Measurements from ENCODE around the gene UTF1. TPM values are rescaled to one million over a fixed set of nuclear protein-coding genes. Genes with fewer than 3 reads are reported as not detected.

The UTF1 gene
- total and polyA plus RNA-seq, 7 experiments from 2014 or later = 0.56 TPM; not detected in 6

DNA sequence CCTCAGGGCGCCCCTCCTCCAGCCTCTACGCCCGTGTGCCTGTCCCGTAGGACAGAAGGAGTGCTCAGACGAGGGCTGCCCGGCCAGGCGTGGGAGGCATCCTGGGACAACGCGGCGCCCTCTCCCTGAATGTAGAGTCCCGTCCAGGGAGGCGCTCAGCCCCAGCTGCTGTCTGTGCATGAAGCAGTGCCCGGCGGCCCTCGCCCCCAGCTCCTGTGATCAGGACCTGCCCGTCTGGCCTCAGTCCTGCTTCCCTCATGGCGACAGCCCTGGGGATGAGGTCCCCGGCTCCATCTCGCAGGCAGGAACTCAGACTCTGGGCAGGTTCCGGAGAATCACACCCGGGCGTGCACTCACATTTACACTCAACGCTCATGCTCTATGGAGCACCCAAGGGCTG, 24.9 kb upstream of the UTF1 start:
- ChIA-PET CTCF (interaction anchor here (0.6 kb wide), 1 partner anchor 185 kb away, joined by 8 read pairs; no protein-coding TSS in a partner anchor), POLR2A (no interaction called here)
- peak in 1 of 9 donors; percentile 6 for DNase-seq
- Histone ChIP-seq H3K36me3 (ENCODE audit: control insufficient read depth in 2 of 3, insufficient read depth in 3 of 3, low read length in 3 of 3) (no peaks in the 10 kb centered on the region), H3K4me1 (ENCODE audit: control insufficient read depth in 2 of 2, insufficient read depth in 2 of 2, low read length in 2 of 2) (no peaks in the 10 kb centered on the region), H3K27ac (ENCODE audit: low read depth, low read length) (no peak overlapping the region), H3K9me3 (ENCODE audit: control insufficient read depth in 2 of 3, low read length in 3 of 3) (no peaks in the 10 kb centered on the region), H3K27me3 (ENCODE audit: control insufficient read depth in 2 of 2, insufficient read depth in 2 of 2, low read length in 2 of 2) (no peaks in the 10 kb centered on the region), H3K4me3 (ENCODE audit: low read length) (no peak overlapping the region)
- intact Hi-C loops (cut with micrococcal nuclease) = no loop called here
- Mint-ChIP-seq H3K9me3 (peaks cover 0 to 2% (median 0%) of the 10 kb centered on the region in 11 donors), H3K4me1 (no peaks in the 10 kb centered on the region), H3K27me3 (no peaks in the 10 kb centered on the region), H3K4me3 (no peak overlapping the region), H3K36me3 (no peaks in the 10 kb centered on the region), H3K27ac (no peak overlapping the region)
- no peak for ATAC-seq

DNA sequence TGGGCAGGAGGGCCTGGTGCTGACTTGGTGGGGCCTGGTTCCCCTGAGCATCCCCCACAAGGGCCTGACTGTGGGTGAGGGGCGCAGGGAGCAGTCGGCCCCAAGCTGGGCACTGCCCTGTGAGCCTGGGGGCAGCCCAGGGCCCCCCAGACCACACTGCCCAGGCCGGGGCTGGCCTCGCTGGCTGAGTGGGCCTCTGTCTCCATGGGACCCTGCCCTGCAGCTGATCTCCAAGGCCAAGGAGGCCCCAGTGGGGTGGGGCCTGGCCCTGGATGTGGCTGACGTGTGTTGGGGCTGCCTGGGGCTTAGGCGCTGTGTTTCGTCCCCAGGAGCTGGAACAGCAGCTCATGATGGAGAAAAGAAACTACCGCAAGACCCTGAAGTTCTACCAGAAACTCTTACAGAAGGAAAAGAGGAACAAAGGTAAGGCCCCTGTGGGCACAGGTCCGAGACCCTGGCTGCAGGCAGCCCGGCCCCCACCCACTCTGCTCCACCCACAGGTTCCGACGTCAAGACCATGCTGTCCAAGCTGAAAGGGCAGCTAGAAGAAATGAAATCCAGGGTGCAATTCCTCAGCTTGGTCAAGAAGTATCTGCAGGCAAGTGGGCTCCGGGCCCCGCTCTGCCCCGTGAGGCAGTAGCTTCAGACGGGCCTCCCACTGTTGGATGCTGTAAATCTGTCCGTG, 23.5 kb upstream of the UTF1 start:
- Mint-ChIP-seq H3K27me3 (peaks cover 0 to under 1% (median 0%) of the 10 kb centered on the region in 5 donors), H3K27ac (no peak overlapping the region)

DNA sequence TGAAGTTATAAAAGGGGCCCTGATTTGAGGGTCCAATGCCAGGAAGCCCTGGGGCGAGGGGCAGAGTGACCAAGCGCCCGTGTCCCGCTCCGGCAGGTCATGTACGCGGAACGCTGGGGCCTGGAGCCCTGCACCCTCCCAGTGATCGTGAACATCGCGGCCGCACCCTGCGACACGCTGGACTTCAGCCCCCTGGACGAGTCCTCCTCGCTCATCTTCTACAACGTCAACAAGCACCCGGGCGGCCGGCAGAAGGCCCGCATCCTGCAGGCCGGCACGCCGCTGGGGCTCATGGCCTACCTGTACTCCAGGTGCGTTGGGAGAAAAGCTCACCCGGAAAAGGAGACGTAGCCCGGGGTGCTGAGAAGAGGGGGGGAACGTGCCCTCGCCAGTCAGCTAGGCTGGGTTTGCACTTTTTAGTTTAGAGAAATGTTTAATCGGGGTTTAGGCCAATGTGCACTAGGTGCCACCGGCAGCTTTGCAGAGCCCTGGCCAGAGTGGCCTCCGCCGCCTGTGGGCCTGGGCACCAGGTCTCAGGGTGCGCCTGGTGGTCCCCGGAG, 22.9 kb upstream of the UTF1 start:
- Mint-ChIP-seq H3K4me1 (peaks cover 0 to 4% (median 0%) of the 10 kb centered on the region in 7 donors), H3K4me3 (no peak overlapping the region), H3K27ac (no peak overlapping the region), H3K36me3 (no peaks in the 10 kb centered on the region), H3K27me3 (peaks cover 0 to 7% (median 0%) of the 10 kb centered on the region in 5 donors), H3K9me3 (no peaks in the 10 kb centered on the region)
- H3K27me3 ChIP-seq (ENCODE audit: control insufficient read depth in 2 of 2, insufficient read depth in 2 of 2, low read length in 2 of 2) = no peaks in the 10 kb centered on the region
- H3K9me3 ChIP-seq (ENCODE audit: control insufficient read depth in 2 of 3, low read length in 3 of 3) = no peaks in the 10 kb centered on the region
- H3K36me3 ChIP-seq (ENCODE audit: control insufficient read depth in 2 of 3, insufficient read depth in 3 of 3, low read length in 3 of 3) = no peaks in the 10 kb centered on the region
- no peak overlapping the region for H3K4me3 ChIP-seq (ENCODE audit: low read length)
- ChIA-PET POLR2A (interaction anchor here (0.6 kb wide), 1 partner anchor 55 kb away, joined by 3 read pairs; no protein-coding TSS in a partner anchor), CTCF (no interaction called here)
- ATAC-seq (no peak), DNase-seq (peak in 1 of 9 donors; percentile 4)
- H3K27ac ChIP-seq (ENCODE audit: low read depth, low read length) = no peak overlapping the region
- intact Hi-C loops (cut with micrococcal nuclease) = no loop called here
- no peaks in the 10 kb centered on the region for H3K4me1 ChIP-seq (ENCODE audit: control insufficient read depth in 2 of 2, insufficient read depth in 2 of 2, low read length in 2 of 2)

More for the DNA sequence above, 23.5 kb upstream of the UTF1 start:
- Mint-ChIP-seq H3K4me3 (no peak overlapping the region), H3K4me1 (peaks cover 0 to 4% (median 0%) of the 10 kb centered on the region in 7 donors), H3K36me3 (no peaks in the 10 kb centered on the region), H3K9me3 (no peaks in the 10 kb centered on the region)
- Histone ChIP-seq H3K36me3 (ENCODE audit: control insufficient read depth in 2 of 3, insufficient read depth in 3 of 3, low read length in 3 of 3) (no peaks in the 10 kb centered on the region), H3K4me3 (ENCODE audit: low read length) (no peak overlapping the region), H3K9me3 (ENCODE audit: control insufficient read depth in 2 of 3, low read length in 3 of 3) (no peaks in the 10 kb centered on the region), H3K4me1 (ENCODE audit: control insufficient read depth in 2 of 2, insufficient read depth in 2 of 2, low read length in 2 of 2) (no peaks in the 10 kb centered on the region), H3K27me3 (ENCODE audit: control insufficient read depth in 2 of 2, insufficient read depth in 2 of 2, low read length in 2 of 2) (no peaks in the 10 kb centered on the region), H3K27ac (ENCODE audit: low read depth, low read length) (no peak overlapping the region)
- intact Hi-C loops (cut with micrococcal nuclease) = no loop called here
- ATAC-seq = no peak
- CTCF ChIA-PET = no interaction called here
- POLR2A ChIA-PET = interaction anchor here (0.6 kb wide), 1 partner anchor 56 kb away, joined by 3 read pairs; no protein-coding TSS in a partner anchor
- DNase-seq = peak in 1 of 9 donors; percentile 2

DNA sequence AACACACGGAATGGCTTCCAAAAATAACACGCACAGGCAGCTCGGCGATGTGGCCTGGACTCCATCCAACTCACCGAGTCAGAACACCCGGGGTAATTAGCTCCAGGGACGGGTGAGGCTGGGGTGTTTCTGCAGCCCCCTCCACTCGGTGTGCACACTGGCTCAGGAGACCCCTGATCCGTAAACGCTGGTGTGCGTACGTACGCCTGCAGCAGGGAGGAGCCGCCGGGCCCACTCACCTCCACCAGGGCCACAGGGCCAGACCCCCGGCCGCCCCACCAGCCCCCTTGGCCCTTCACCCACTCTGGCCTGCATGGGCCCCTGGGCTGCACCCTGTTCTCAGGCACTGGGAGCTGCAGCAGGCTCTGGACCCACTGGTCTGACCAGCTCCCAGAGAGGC, 22.4 kb upstream of the UTF1 start:
- ChIA-PET CTCF (no interaction called here), POLR2A (no interaction called here)
- Histone ChIP-seq H3K27ac (ENCODE audit: low read depth, low read length) (no peak overlapping the region), H3K4me1 (ENCODE audit: control insufficient read depth in 2 of 2, insufficient read depth in 2 of 2, low read length in 2 of 2) (no peaks in the 10 kb centered on the region), H3K4me3 (ENCODE audit: low read length) (no peak overlapping the region), H3K27me3 (ENCODE audit: control insufficient read depth in 2 of 2, insufficient read depth in 2 of 2, low read length in 2 of 2) (no peaks in the 10 kb centered on the region), H3K36me3 (ENCODE audit: control insufficient read depth in 2 of 3, insufficient read depth in 3 of 3, low read length in 3 of 3) (no peaks in the 10 kb centered on the region), H3K9me3 (ENCODE audit: control insufficient read depth in 2 of 3, low read length in 3 of 3) (no peaks in the 10 kb centered on the region)
- no peak overlapping the region for H3K4me3 Mint-ChIP-seq
- intact Hi-C loops (cut with micrococcal nuclease) = no loop called here
- H3K27me3 Mint-ChIP-seq = peaks cover 0 to 9% (median 0%) of the 10 kb centered on the region in 5 donors
- ATAC-seq (no peak), DNase-seq (peak in 1 of 9 donors; percentile 5)
- no peak overlapping the region for H3K27ac Mint-ChIP-seq
- H3K36me3 Mint-ChIP-seq = no peaks in the 10 kb centered on the region
- H3K9me3 Mint-ChIP-seq = no peaks in the 10 kb centered on the region
- H3K4me1 Mint-ChIP-seq = peaks cover 0 to 4% (median 0%) of the 10 kb centered on the region in 7 donors

DNA sequence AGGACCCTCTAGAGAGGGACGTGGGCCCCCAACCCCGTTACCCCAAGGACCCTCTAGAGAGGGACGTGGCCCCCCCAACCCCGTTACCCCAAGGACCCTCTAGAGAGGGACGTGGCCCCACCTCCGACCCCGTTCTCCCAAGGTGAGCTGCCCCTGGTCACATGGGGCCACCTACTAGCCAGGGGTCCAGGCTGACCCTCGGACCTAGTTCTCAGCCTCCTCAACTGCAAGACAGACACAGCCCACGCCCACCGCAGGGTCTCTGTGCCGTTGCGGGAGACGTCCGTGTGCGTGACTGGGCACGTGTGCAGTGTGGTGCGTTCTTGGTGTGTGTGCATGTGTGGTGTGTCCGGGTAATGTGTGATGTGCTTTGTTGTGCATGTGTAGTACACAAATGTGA, 21.6 kb upstream of the UTF1 start:
- H3K36me3 ChIP-seq (ENCODE audit: control insufficient read depth in 2 of 3, insufficient read depth in 3 of 3, low read length in 3 of 3) = no peaks in the 10 kb centered on the region
- Mint-ChIP-seq H3K36me3 (no peaks in the 10 kb centered on the region), H3K27ac (no peak overlapping the region), H3K9me3 (no peaks in the 10 kb centered on the region), H3K4me3 (no peak overlapping the region), H3K4me1 (peaks cover 0 to 4% (median 0%) of the 10 kb centered on the region in 7 donors), H3K27me3 (peaks cover 0 to 9% (median 0%) of the 10 kb centered on the region in 5 donors)
- H3K4me3 ChIP-seq (ENCODE audit: low read length) = no peak overlapping the region
- H3K27me3 ChIP-seq (ENCODE audit: control insufficient read depth in 2 of 2, insufficient read depth in 2 of 2, low read length in 2 of 2) = no peaks in the 10 kb centered on the region
- DNase-seq (peak in 1 of 9 donors; percentile 1), ATAC-seq (no peak)
- no peak overlapping the region for H3K27ac ChIP-seq (ENCODE audit: low read depth, low read length)
- no peaks in the 10 kb centered on the region for H3K9me3 ChIP-seq (ENCODE audit: control insufficient read depth in 2 of 3, low read length in 3 of 3)
- CTCF ChIA-PET = no interaction called here
- H3K4me1 ChIP-seq (ENCODE audit: control insufficient read depth in 2 of 2, insufficient read depth in 2 of 2, low read length in 2 of 2) = no peaks in the 10 kb centered on the region
- intact Hi-C loops (cut with micrococcal nuclease) = no loop called here
- POLR2A ChIA-PET = no interaction called here

DNA sequence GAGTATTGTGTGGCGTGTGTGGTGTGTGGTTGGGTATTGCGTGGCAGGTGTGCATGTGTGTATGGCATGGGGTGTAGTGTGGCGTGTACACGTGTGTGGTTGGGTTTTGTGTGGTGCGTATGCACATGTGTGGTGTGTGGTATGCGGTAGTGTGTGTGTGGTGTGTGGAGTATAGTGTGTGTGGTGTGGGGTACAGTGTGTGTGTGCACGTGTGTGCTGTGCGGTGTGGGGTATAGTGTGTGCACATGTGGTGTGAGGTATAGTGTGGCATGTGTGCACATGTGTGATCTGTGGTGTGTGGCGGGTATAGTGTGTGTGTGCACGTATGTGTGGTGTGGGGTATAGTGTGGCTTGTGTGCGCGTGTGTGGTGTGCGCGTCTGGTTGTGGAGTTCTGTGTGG, 20.9 kb upstream of the UTF1 start:
- H3K9me3 Mint-ChIP-seq = no peaks in the 10 kb centered on the region
- Histone ChIP-seq H3K4me1 (ENCODE audit: control insufficient read depth in 2 of 2, insufficient read depth in 2 of 2, low read length in 2 of 2) (no peaks in the 10 kb centered on the region), H3K4me3 (ENCODE audit: low read length) (no peak overlapping the region), H3K9me3 (ENCODE audit: control insufficient read depth in 2 of 3, low read length in 3 of 3) (no peaks in the 10 kb centered on the region), H3K27ac (ENCODE audit: low read depth, low read length) (no peak overlapping the region), H3K36me3 (ENCODE audit: control insufficient read depth in 2 of 3, insufficient read depth in 3 of 3, low read length in 3 of 3) (no peaks in the 10 kb centered on the region), H3K27me3 (ENCODE audit: control insufficient read depth in 2 of 2, insufficient read depth in 2 of 2, low read length in 2 of 2) (no peaks in the 10 kb centered on the region)
- no peak for DNase-seq
- H3K4me3 Mint-ChIP-seq = no peak overlapping the region
- H3K4me1 Mint-ChIP-seq = peaks cover 0 to 4% (median 0%) of the 10 kb centered on the region in 7 donors
- POLR2A ChIA-PET = no interaction called here
- no peak for ATAC-seq
- no peaks in the 10 kb centered on the region for H3K36me3 Mint-ChIP-seq
- intact Hi-C loops (cut with micrococcal nuclease) = no loop called here
- CTCF ChIA-PET = no interaction called here
- H3K27ac Mint-ChIP-seq = no peak overlapping the region
- peaks cover 0 to 9% (median 0%) of the 10 kb centered on the region in 5 donors for H3K27me3 Mint-ChIP-seq

DNA sequence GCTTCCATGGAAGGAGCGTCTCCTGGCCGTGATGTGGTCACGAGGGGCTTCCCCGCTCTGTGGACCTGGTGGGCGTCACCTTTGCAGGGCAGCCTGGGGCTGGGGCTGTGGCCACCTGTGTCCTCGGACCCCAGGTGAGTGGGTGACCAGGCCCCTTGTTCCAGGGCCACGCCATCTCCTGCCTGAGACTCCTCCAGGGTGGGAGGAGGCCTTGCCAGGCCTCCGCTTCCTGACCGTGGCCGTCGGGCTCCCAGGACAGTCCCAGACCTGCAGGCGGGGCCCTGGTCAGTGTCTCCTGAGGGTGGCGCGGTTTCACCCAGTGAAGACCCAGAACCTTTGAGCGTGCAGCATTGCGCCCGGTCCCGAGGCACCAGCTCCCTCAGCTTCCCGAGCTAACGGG, 20.4 kb upstream of the UTF1 start:
- no peaks in the 10 kb centered on the region for H3K9me3 ChIP-seq (ENCODE audit: control insufficient read depth in 2 of 3, low read length in 3 of 3)
- H3K27me3 ChIP-seq (ENCODE audit: control insufficient read depth in 2 of 2, insufficient read depth in 2 of 2, low read length in 2 of 2) = no peaks in the 10 kb centered on the region
- Mint-ChIP-seq H3K4me1 (peaks cover 0 to 4% (median 0%) of the 10 kb centered on the region in 7 donors), H3K27ac (no peak overlapping the region), H3K27me3 (peaks cover 0 to 9% (median 0%) of the 10 kb centered on the region in 5 donors), H3K9me3 (no peaks in the 10 kb centered on the region), H3K36me3 (no peaks in the 10 kb centered on the region), H3K4me3 (no peak overlapping the region)
- ATAC-seq = no peak
- intact Hi-C loops (cut with micrococcal nuclease) = no loop called here
- no peak overlapping the region for H3K27ac ChIP-seq (ENCODE audit: low read depth, low read length)
- ChIA-PET CTCF (no interaction called here), POLR2A (no interaction called here)
- H3K4me1 ChIP-seq (ENCODE audit: control insufficient read depth in 2 of 2, insufficient read depth in 2 of 2, low read length in 2 of 2) = no peaks in the 10 kb centered on the region
- peak in 1 of 9 donors; percentile 5 for DNase-seq
- no peaks in the 10 kb centered on the region for H3K36me3 ChIP-seq (ENCODE audit: control insufficient read depth in 2 of 3, insufficient read depth in 3 of 3, low read length in 3 of 3)
- no peak overlapping the region for H3K4me3 ChIP-seq (ENCODE audit: low read length)
